ENCODE results near the gene NRAS.
"Not testable (repeated sequence)": the region's sequence is repeated elsewhere in the genome, so short reads cannot be mapped to it uniquely, and the experiment has no call there.

NRAS gene

DNA sequence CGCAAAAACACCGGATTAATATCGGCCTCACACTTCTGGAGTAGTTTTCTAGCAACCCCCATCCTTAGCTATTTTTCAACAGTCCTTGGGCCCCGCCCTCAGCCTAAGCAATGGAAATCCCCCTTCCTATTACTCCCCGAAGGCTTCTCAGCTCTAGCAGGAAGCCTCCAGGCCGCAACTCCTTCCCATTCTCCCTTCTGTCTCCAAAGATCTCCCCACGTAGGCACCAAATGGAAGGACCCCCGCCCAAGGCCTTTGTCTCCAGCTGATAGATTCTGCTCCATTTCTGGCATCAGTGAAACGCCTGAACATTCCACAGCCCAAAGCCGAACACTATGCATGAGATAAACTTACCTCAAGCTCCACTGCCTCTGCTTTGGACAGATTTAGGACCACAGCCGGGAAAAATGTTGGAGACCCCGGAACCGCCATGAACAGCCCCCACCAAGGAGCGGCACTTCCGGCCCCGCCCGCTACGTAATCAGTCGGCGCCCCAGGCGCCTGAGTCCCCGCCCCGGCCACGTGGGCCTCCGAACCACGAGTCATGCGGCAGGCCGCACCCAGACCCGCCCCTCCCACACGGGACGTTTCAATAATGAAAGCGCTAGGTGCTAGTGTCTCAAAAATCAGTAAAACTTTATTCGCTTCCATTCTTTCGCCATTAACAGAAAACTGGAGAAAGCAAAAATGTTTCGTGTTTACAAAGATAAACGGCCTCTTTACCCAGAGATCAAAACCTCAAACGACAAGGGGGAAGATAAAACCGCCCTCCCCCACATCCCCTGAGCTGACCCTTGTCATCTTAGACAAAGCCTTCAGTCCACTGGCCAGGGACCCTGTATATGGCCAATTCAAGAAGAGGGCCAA, at the start of gene NRAS:
Gene NRAS, minus strand, starts transcription at position 468 of the 867 bp plus-strand sequence. CDS start 611 bp downstream, outside the sequence.
- peak; percentile 91 for DNase-seq

- no peak for DNase-seq
Measured at GRCh38 chr1:114764689-114765088, 48.1 kb upstream of the NRAS start.

DNA sequence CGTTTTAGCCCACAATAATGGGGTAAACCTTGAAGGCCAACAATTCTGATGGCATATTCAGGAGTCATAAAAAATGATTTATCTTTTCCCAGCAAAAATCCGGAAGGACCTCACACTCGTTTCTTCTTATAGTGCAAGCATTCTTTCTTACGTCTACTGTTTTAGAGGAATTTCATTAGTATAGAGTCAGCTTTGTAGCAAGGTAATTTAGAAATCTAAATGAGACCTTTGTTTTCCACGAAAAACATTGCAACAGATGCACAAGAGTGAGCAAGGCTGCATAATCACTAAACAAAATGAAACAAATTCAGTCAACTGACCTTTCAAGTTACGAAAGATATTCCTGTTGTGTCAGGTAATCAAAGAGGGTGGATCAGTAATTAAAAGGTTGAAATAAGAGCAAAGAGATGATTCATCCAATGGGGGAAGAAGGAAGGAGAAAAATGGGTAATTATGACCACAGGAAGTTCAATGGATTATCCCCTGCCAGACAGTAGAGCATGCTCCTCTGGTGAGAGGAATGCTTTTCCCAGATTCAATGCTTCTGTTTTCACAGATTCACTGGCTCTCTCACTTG, 41.8 kb upstream of the NRAS start:
- DNase-seq, result peak; percentile 59

GRCh38 chr1:114757455-114758255, 41.1 kb upstream of the NRAS start, which contains the start of gene CSDE1:
Gene CSDE1, minus strand, starts transcription at chr1:114757984. Its CDS starts 18,094 bp downstream, at chr1:114739890.
- DNase-seq, result peak; percentile 96

DNA sequence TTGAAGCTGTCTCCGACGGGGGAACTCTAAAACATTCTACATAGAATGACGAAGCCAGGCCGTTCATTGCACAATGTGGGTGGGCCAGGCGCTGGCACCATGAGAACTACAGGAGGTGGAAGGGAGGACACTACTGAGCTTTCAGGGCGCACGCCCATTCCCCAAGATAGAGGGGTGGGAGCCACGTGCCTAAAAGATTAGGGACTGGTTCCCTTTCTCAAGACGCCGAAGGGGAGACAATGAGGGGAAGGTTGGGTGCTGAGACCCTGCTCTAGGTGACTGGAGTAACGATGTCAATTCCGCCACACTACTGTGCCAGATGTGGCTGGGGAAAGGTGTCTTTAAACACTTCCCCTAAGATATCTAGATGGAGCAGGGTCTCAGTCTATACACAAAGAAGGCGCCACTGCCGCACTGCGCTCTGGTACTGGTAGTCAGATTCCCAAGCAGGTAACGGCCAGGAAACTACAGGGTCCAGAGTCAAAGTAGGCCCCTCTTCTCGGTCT, 40.4 kb upstream of the NRAS start:
- no peak for DNase-seq

DNA sequence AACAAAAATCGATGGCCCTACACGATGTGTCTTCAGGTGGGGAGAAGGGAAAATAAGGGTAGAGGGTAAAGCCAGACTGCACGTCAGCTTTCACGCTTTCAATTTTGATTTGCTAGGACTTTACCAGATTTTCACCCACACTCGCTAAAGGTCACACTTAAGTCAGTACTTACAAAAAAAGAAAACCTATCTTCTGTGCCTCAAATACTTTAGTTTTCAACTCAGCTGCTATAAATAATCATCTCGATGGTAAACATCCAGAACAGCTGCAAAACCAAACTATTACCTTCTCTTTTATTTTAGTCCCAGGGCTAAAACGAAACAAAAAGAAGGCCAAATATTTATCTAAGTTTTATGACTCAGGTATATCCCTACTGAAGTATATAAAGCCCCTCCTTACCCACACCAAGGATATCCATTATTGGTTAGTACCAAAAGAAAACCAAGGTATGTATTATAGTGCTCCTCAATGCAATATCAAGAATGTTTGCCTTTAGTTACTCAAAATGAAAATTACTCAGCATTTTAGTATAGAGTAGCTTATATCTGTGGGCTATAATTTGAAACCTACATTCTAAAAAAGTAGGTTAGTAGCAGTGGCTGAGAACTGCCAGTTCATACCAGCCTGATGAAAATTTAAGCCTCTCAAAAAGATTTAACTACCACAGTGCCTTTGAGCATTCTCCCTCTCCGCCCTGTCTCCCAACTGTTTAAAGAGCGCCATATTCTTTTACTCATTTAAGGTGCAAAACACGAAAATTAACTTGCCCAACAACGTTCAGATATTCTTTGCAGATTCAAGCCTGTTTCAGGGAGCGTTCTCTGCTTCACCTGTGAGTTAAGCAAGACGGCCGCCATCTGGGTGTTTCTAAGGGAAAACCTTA, 39.7 kb upstream of the NRAS start:
- no peak for DNase-seq

DNA sequence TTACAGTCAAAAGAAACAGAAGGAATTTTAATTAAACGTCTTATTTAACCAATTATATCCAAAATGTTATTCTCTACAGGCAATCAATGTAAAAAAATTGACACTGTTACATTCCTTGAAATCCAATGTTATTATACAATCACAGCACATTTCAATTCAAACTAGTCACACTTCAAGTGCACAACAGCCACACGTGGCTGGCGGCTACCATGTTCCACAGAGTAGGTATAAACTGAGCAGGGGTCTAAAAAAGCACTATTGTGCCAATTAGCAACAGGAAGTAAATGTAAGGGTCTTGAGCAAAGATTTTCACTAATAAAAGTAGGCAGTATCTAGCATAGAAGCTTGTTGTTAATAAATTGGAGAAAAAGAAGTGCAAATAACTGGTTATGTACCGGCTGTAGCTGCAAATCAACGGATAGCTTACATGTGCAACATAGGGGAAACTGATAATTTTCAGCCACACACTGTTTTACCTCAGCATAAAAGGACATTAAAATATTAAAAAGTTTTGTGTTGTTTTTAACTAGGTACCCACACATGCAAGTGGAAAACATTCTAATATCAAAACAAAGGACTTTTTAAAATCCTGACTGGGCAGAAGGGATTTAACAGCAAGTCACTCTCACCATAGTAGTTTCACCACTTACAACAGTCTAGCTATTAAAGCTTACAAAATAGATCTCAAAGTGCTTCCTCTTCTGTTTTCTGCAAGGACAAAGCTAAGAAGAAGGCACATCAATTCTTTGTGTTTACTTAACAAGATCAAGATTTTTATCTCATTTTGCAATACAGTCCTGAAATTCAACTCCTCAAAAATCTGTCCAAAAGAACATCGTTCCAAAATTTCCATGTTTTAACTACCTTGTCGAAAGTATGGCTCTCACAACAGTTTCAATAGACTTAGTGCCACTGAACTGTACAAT, 38.7 kb upstream of the NRAS start:
- DNase-seq, result no peak

DNA sequence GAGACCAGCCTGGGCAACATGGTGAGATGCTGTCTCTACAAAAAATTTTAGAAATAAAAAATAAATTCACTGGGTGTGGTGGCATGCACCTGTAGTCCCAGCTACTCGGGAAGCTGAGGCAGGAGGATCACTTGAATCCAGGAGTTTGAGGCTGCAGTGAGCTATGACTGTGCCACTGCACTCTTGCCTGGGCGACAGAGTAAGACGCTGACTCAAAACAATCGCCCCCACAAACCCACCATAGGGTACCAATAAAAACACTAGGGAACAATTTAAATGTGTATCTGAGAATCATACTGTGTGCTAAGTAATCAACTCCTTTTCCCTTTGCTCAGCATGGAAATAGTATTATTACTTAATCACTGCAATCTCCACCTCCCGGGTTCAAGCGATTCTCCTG, 37.1 kb upstream of the NRAS start:
- not testable (repeated sequence) for DNase-seq

GRCh38 chr1:114753143-114753542, 36.6 kb upstream of the NRAS start:
- DNase-seq, result no peak

DNA sequence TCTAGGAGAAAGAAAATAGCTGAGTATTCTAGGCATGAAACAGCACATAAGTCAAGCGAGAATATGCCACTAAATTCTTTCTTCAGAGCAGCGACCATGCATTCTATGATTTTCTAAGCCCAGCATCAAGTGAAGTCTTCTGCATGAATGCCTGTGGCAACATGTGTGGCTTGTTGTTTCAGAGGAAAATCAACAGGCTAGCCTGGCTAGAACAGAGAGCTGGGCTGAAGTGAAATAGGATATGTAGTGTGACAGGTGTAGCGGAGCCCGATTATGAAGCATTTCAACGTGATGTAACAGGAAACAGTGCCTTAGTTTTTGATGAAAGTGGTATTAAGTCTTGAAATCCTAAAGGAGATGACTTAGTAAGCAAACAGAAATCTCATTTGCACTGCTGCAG, 34.2 kb upstream of the NRAS start:
- no peak for DNase-seq

- DNase-seq, result no peak
Measured at GRCh38 chr1:114749835-114750234, 33.3 kb upstream of the NRAS start.

GRCh38 chr1:114746450-114747121, 30.0 kb upstream of the NRAS start:
- no peak for DNase-seq

DNA sequence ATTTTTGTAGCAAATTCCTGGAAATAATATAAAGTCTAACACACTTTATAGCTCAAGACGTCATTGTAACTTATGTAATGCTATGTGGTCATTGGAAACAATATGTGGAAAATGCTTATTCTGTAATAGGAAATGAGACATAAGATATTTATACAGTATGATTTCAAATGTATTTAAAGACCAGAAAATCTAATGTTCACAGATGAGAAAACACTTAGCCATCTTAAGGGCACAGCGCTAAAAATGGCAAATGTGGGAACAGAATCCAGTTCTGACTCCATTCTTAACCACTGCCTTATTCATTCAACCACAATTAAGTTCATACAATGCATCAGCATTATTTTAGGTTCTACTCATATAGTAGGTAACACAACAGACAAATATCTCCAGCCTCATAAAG, 28.7 kb upstream of the NRAS start:
- DNase-seq, result no peak

DNA sequence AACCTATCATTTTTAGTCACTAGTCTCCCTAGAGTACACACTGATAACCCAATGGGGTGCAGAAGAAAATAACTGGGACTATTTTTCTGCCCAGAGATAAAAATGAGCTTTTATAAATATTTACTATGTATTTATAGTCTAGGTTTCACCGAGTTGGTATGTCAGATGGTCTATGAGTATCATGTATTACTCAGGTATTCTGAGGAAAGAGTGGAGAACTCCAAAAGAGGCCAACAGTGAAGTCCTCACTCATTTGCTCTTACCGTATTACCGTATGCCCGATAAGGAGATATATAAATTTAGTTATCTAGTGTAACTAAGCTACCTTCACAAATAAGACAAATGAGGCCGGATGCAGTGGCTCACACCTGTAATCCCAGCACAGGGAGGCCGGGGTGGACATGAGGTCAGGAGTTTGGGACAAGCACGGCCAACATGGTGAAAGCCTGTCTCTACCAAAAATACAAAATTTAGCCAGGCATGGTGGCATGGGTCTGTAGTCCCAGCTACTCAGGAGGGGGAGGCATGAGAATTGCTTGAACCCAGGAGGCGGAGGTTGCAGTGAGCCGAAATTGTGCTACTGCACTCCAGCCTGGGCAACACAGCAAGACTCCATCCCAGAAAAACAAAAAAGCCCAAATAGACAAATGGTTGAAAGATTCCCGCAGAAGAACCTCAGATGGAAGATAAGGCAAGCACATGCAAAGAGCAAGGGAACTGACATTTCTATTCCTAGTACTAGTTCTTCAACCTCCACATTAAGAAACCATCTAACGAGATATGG, 25.6 kb upstream of the NRAS start:
- no peak for DNase-seq

DNA sequence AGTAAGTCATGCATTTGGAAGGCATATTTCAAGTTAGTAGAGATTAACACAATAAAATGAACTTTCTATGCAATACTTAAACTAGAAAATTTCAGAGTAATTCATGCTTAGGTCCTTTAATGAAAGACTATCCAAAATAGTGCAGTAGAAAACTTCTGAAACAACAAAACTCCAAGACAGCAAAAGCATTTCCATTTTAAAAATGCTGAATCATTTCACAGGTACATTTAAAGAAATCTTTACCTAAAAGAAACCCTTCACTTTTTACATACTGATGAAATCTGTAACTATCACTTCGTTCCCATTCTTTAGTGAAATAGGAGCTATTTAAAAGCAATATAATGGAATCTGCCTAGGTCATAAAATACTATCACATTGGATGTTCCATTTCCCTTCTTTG, 23.8 kb upstream of the NRAS start:
- DNase-seq, result no peak

DNA sequence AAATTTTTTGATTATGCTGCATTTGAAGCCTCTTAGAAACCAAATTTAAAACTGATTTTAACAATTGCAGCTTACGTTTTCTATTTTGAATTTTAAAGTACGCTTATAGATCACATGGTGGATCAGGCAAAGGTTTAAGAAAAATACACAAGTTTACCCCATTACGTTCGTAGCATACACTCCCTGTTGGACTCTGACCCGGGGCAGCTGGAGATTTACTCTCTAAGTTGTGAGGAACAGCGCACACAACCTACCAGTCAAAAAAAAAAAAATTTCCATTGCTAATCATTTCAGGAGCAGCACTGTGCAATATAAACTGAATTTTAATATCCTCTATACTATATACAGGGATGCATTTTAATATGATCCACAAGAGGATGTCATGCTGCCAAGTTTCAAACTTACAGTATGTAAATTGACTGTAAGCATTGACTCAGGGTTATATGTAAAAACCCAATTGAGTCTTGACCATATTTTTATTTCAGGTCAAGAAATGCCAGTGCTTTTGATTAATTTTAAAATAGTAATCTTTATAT, 20.8 kb upstream of the NRAS start:
- no peak for DNase-seq

- DNase-seq, result no peak
Measured at GRCh38 chr1:114735479-114735878, 18.9 kb upstream of the NRAS start.

GRCh38 chr1:114729782-114730181, 13.2 kb upstream of the NRAS start:
- DNase-seq, result no peak

- no peak for DNase-seq
Measured at GRCh38 chr1:114728553-114728952, 12.0 kb upstream of the NRAS start.

All from KG1 (cell line).